Measurements from ENCODE around the gene CACNA1A. TPM values are rescaled to one million over a fixed set of nuclear protein-coding genes. Genes with fewer than 3 reads are reported as not detected.
A peak's percentile ranks its signal among the peaks of the same experiment; 100 is the strongest.

Gene CACNA1A
- total RNA-seq, 1 experiment from 2014 or later = 0.85 TPM

DNA sequence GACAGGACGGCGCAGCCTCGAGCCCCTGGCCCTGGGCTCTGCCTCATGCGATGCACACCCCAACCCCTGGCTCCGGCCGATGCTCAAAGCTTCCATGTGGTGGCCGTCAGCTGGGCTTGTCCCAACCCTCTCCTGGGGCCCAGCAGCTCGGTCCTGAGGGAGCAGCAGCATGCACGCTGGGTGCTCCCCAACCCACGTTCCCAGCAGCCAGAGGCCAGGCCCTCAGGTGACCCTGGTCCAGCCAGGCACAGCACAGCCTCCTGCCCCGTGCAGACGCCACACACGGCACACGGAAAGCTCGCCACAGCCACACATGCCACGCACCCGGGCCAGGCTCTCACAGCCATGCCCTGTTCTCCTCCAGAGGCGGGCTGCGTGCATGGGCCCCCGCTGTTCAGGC is 295.3 kb downstream of the CACNA1A start:
- peaks cover 10% of the 10 kb centered on the region for H3K4me1 Mint-ChIP-seq (ENCODE audit: low read depth, unreplicated experiment)
- no peak overlapping the region for H3K27ac Mint-ChIP-seq (ENCODE audit: unreplicated experiment)
- DNase-seq = no peak
- BruUV-seq (replicated peaks) = no TSS peak
- H3K4me3 Mint-ChIP-seq (ENCODE audit: low read depth, unreplicated experiment) = no peak overlapping the region
- H3K9me3 Mint-ChIP-seq (ENCODE audit: low read depth, unreplicated experiment) = no peaks in the 10 kb centered on the region
- CTCF ChIA-PET = no interaction called here
- no peaks in the 10 kb centered on the region for H3K27me3 Mint-ChIP-seq (ENCODE audit: unreplicated experiment)
- peaks cover 15% of the 10 kb centered on the region for H3K36me3 Mint-ChIP-seq (ENCODE audit: insufficient read depth, unreplicated experiment)
- intact Hi-C loops (cut with micrococcal nuclease; ENCODE audit: unreplicated experiment) = no loop called here
- TF ChIP-seq, protein P1, sequence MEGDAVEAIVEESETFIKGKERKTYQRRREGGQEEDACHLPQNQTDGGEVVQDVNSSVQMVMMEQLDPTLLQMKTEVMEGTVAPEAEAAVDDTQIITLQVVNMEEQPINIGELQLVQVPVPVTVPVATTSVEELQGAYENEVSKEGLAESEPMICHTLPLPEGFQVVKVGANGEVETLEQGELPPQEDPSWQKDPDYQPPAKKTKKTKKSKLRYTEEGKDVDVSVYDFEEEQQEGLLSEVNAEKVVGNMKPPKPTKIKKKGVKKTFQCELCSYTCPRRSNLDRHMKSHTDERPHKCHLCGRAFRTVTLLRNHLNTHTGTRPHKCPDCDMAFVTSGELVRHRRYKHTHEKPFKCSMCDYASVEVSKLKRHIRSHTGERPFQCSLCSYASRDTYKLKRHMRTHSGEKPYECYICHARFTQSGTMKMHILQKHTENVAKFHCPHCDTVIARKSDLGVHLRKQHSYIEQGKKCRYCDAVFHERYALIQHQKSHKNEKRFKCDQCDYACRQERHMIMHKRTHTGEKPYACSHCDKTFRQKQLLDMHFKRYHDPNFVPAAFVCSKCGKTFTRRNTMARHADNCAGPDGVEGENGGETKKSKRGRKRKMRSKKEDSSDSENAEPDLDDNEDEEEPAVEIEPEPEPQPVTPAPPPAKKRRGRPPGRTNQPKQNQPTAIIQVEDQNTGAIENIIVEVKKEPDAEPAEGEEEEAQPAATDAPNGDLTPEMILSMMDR (IDR thresholded peaks at IDR 0.05; ENCODE audit: unreplicated experiment) = no peak

DNA sequence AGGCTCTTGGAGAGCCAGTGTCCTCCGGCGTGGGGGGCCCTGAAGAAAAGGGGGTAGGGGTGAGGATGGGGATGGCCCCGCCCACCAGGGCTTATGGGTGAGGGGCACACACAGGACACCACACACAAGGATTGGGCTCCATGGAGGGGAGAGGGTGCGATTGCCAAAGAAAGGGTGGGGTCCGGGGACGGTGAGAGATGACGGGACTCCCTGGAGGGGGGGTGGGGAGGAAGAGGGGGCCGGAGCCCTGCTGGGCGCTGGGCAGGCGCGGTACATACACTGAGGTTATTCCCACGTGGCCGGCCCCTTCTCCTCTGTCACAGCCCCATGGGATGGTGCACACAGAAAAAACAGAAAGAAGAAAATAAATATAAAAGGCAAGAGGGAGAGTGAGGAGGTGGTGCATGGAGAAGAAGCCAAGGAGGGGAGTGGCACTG is 295.9 kb downstream of the CACNA1A start:
- Mint-ChIP-seq H3K4me1 (ENCODE audit: low read depth, unreplicated experiment) (peaks cover 10% of the 10 kb centered on the region), H3K27me3 (ENCODE audit: unreplicated experiment) (no peaks in the 10 kb centered on the region), H3K36me3 (ENCODE audit: insufficient read depth, unreplicated experiment) (peaks cover 10% of the 10 kb centered on the region), H3K27ac (ENCODE audit: unreplicated experiment) (no peak overlapping the region), H3K4me3 (ENCODE audit: low read depth, unreplicated experiment) (no peak overlapping the region), H3K9me3 (ENCODE audit: low read depth, unreplicated experiment) (no peaks in the 10 kb centered on the region)
- intact Hi-C loops (cut with micrococcal nuclease; ENCODE audit: unreplicated experiment) = no loop called here
- TF ChIP-seq, protein P1 (IDR thresholded peaks at IDR 0.05; ENCODE audit: unreplicated experiment) = no peak
- BruUV-seq (replicated peaks) = no TSS peak
- no peak for DNase-seq
- CTCF ChIA-PET = no interaction called here

DNA sequence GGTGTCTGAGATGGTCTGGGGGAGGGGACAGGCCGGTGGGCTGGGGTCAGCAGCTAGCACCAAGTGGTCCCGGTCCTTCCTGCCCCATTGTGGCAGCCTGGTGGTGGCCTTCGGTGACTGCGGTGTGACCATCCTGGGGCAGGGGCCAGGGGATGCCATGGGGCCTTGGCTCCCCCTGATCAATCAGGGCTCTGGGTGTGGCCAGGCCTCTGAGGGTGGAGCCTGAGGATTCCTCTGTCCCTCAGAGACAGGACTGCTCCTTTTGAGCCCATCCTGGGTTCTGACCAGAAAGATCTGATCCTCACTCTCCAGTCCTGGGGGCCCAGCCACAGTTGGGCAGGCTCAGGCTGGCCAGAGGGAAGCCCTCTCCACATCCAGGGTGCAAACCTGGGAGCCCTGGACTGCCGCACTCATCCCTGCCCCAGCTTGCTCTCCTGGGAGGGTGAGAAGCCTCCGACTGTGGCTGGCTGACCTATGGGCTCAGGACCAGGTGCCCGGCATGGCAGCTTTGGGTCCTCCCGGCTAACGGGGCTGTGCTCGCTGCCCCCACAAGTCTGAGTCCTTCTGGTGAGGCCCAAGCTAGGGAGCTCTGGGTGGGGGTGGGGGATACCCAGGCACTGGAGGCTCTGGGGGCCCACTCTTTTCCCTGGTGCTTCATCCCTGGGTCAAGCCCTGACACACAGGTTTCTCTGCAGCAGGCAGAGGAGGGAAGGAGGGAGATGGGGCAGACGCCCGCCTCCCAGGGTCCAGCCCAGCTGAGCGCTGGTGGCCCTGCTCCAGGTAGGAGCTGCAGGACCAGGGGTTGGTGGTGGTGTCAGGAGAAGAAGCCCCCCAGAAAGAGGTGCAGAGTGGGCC is 296.6 kb downstream of the CACNA1A start:
- peaks cover 10% of the 10 kb centered on the region for H3K4me1 Mint-ChIP-seq (ENCODE audit: low read depth, unreplicated experiment)
- no peaks in the 10 kb centered on the region for H3K27me3 Mint-ChIP-seq (ENCODE audit: unreplicated experiment)
- CTCF ChIA-PET = no interaction called here
- BruUV-seq (replicated peaks) = no TSS peak
- intact Hi-C loops (cut with micrococcal nuclease; ENCODE audit: unreplicated experiment) = no loop called here
- DNase-seq = no peak
- no peaks in the 10 kb centered on the region for H3K9me3 Mint-ChIP-seq (ENCODE audit: low read depth, unreplicated experiment)
- TF ChIP-seq, protein P1 (IDR thresholded peaks at IDR 0.05; ENCODE audit: unreplicated experiment) = no peak
- no peak overlapping the region for H3K27ac Mint-ChIP-seq (ENCODE audit: unreplicated experiment)
- peak overlapping the region; percentile 39 for H3K4me3 Mint-ChIP-seq (ENCODE audit: low read depth, unreplicated experiment)
- peaks cover 10% of the 10 kb centered on the region for H3K36me3 Mint-ChIP-seq (ENCODE audit: insufficient read depth, unreplicated experiment)

DNA sequence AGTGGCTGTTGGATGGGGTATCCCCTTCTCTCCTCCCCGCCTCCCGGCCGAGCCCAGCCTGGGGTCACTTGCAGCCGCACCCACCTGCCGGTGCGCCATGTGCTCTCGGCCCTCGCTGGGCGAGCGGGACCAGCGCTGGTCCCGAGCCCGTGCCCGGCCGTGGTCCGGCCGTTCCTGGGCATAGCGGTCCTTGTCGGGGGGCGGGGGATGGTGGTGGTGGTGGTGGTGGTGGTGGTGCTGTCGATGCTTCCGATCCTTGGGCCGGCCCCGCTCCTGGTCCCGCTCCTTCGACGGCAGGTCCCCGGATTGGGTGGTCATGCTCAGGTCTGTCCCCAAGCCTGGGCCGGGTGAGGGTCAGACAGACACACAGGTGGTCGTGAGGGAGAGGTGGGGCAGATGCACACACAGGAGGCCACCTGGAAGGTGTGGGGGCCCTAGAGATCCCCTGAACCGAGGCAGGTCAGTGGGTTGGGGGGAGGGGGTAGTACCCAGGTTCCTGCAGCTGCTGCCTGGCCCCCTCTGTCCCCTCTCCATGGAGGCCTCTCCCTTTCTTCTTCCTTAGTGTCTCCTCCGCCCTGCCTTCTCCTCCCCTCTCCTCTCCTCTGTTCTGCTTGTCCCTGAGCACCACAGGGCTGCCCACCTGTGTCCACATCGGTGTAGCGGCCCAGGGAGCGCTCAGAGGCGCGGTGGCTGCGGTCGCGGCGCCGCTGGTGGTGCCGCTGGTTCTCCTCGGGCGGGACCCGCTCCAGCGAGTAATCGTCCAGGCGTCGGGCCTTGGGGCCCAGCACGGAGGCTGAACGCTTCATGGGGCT is 297.4 kb downstream of the CACNA1A start:
- H3K36me3 Mint-ChIP-seq (ENCODE audit: insufficient read depth, unreplicated experiment) = peaks cover 10% of the 10 kb centered on the region
- CTCF ChIA-PET = no interaction called here
- no peaks in the 10 kb centered on the region for H3K27me3 Mint-ChIP-seq (ENCODE audit: unreplicated experiment)
- TF ChIP-seq, protein P1 (IDR thresholded peaks at IDR 0.05; ENCODE audit: unreplicated experiment) = no peak
- DNase-seq = no peak
- intact Hi-C loops (cut with micrococcal nuclease; ENCODE audit: unreplicated experiment) = no loop called here
- no peak overlapping the region for H3K27ac Mint-ChIP-seq (ENCODE audit: unreplicated experiment)
- BruUV-seq (replicated peaks) = no TSS peak
- no peaks in the 10 kb centered on the region for H3K9me3 Mint-ChIP-seq (ENCODE audit: low read depth, unreplicated experiment)
- H3K4me1 Mint-ChIP-seq (ENCODE audit: low read depth, unreplicated experiment) = peaks cover 10% of the 10 kb centered on the region
- peak overlapping the region; percentile 39 for H3K4me3 Mint-ChIP-seq (ENCODE audit: low read depth, unreplicated experiment)
